GM12878 (cell line): Measurements from ENCODE around the gene PCDHA7. TPM values are rescaled to one million over a fixed set of nuclear protein-coding genes. Genes with fewer than 3 reads are reported as not detected.
"Not testable (repeated sequence)": the region's sequence is repeated elsewhere in the genome, so short reads cannot be mapped to it uniquely, and the experiment has no call there.

Experiments used
- ATAC-seq: fragments of 200-7000 bp; cut with Tn5 transposase; 3 replicates; pipeline ENCODE4 v1.9.1; 2020; ENCODE audit warnings: mild to moderate bottlenecking, moderate library complexity
- BruUV-seq: library from RNA; stranded (reverse); fragments of 400-500 nt; replicated peaks from 2 replicates; lab custom pipeline; 2021; lab: Mats Ljungman, UMichigan
- CTCF ChIA-PET: fragments of 300-600 bp; sonication (Branson Sonifier 250); formaldehyde crosslinking; extraction: SDS; loops from one replicate; lab custom pipeline; 2021; ENCODE audit warnings: inconsistent platforms; lab: Yijun Ruan, JAX
- POLR2A ChIA-PET: fragments of 350-600 bp; formaldehyde crosslinking; extraction: SDS; loops from one replicate; lab custom pipeline; 2021; ENCODE audit warnings: inconsistent platforms; lab: Charles Lee
- RAD21 ChIA-PET: fragments of 300-600 bp; sonication (Branson Sonifier 250); formaldehyde crosslinking; loops from one replicate; lab custom pipeline; 2023; ENCODE audit warnings: antibody characterized with exemption; ENCODE audit not compliant: unreplicated experiment; lab: Charles Lee
- SMC1A ChIA-PET: fragments of 300-600 bp; sonication (Branson Sonifier 250); formaldehyde crosslinking; loops from one replicate; lab custom pipeline; 2023; ENCODE audit not compliant: unreplicated experiment, uncharacterized antibody; lab: Charles Lee
- DNase-seq: peaks from one replicate; pipeline ENCODE4 v3.0.0-alpha.2; 2011; ENCODE audit warnings: low read depth, low spot score
- FAIRE-seq: peaks from 3 replicates; lab custom pipeline; 2011; peaks lifted over from hg19 to GRCh38; lab: Jason Lieb, UNC
- H2AFZ ChIP-seq: 2 replicates; pipeline ENCODE4 v1.6.0; 2011; ENCODE audit warnings: low read depth, low read length, control low read depth; ENCODE audit not compliant: control insufficient read depth
- H3K27ac ChIP-seq: 2 replicates; pipeline ENCODE4 v1.5.1; 2011; ENCODE audit warnings: control low read depth; ENCODE audit not compliant: control insufficient read depth, insufficient read depth
- H3K27me3 ChIP-seq, 2 experiments: replicated peaks in 1 of 2; 2 replicates each; pipeline versions ENCODE4 v1.6.0 to v1.6.1; 2011; ENCODE audit warnings: low read length in 1 of 2; ENCODE audit not compliant: control insufficient read depth in 2 of 2, insufficient read depth in 2 of 2
- H3K36me3 ChIP-seq, 2 experiments: 2 replicates each; pipeline ENCODE4 v1.5.1; 2011; ENCODE audit warnings: low read length in 1 of 2; ENCODE audit not compliant: control insufficient read depth in 2 of 2, insufficient read depth in 2 of 2
- H3K4me1 ChIP-seq: 2 replicates; pipeline ENCODE4 v1.6.1; 2011; ENCODE audit warnings: mild to moderate bottlenecking, low read length, moderate library complexity, mixed read lengths; ENCODE audit not compliant: control insufficient read depth, insufficient read depth
- H3K4me2 ChIP-seq: 2 replicates; pipeline ENCODE4 v1.6.0; 2011; ENCODE audit warnings: control low read depth; ENCODE audit not compliant: control insufficient read depth, insufficient read depth
- H3K4me3 ChIP-seq: fragments of 200-600 bp; sonication (generic); 2 replicates; pipeline ENCODE4 v1.5.1; 2016
- H3K79me2 ChIP-seq: 2 replicates; pipeline ENCODE4 v1.6.0; 2011; ENCODE audit warnings: low read length; ENCODE audit not compliant: control insufficient read depth, insufficient read depth
- H3K9ac ChIP-seq: 2 replicates; pipeline ENCODE4 v1.8.0; 2011; ENCODE audit warnings: low read length, control low read depth, mixed read lengths; ENCODE audit not compliant: control insufficient read depth, insufficient read depth
- H3K9me3 ChIP-seq: replicated peaks from 3 replicates; pipeline ENCODE4 v1.5.1; 2011; ENCODE audit warnings: mild to moderate bottlenecking, low read length; ENCODE audit not compliant: control insufficient read depth, insufficient read depth
- H4K20me1 ChIP-seq: 2 replicates; pipeline ENCODE4 v1.6.0; 2011; ENCODE audit not compliant: control insufficient read depth, insufficient read depth
- ATF7 ChIP-seq: fragments of 450-650 bp; IDR thresholded peaks from 2 replicates; pipeline ENCODE4 v1.6.1; 2016; ENCODE audit warnings: low read depth, mild to moderate bottlenecking
- CREB1 ChIP-seq: IDR thresholded peaks from 2 replicates; pipeline ENCODE4 v1.6.1; 2012; ENCODE audit warnings: low read depth, mild to moderate bottlenecking, inconsistent platforms
- ESRRA ChIP-seq: IDR thresholded peaks from 2 replicates; pipeline ENCODE4 v1.6.1; 2012; ENCODE audit warnings: mild to moderate bottlenecking, low read length, improper control_type of control experiment
- GATAD2B ChIP-seq: fragments of 450-650 bp; conservative IDR thresholded peaks from 2 replicates; pipeline ENCODE4 v1.6.1; 2017; ENCODE audit warnings: low read depth, mild to moderate bottlenecking, moderate library complexity
- MXI1 ChIP-seq: fragments of 150-350 bp; IDR thresholded peaks from 2 replicates; pipeline ENCODE4 v1.6.1; 2011; ENCODE audit warnings: low read depth, mild to moderate bottlenecking, inconsistent platforms, low read length, improper control_type of control experiment
- NR2C1 ChIP-seq: fragments of 450-650 bp; IDR thresholded peaks from 2 replicates; pipeline ENCODE4 v1.6.1; 2017; ENCODE audit warnings: antibody characterized with exemption, mild to moderate bottlenecking, moderate library complexity
- RFX5 ChIP-seq: IDR thresholded peaks from 2 replicates; pipeline ENCODE4 v1.6.1; 2011; ENCODE audit warnings: low read depth, low read length, improper control_type of control experiment
- SMC3 ChIP-seq: IDR thresholded peaks from 2 replicates; pipeline ENCODE4 v1.6.1; 2011; ENCODE audit warnings: low read length, improper control_type of control experiment, borderline replicate concordance
- SREBF1 ChIP-seq: IDR thresholded peaks from 2 replicates; pipeline ENCODE4 v1.6.1; 2012; ENCODE audit warnings: mild to moderate bottlenecking, low read length
- YY1 ChIP-seq: IDR thresholded peaks from 2 replicates; pipeline ENCODE4 v1.6.1; 2011; ENCODE audit warnings: low read depth, mild to moderate bottlenecking, low read length
- WGBS: methylation state at CpG from one replicate; pipeline ENCODE4 v1.1.6; 2016; ENCODE audit warnings: low lambda C conversion rate; ENCODE audit not compliant: insufficient replicate concordance, insufficient coverage; ENCODE audit errors: missing lambda C conversion rate; 5-methylcytosine and 5-hydroxymethylcytosine counted together
- in situ Hi-C: fragments of 300-500 bp; cut with MboI; formaldehyde crosslinking; loops from 9 replicates; pipeline ENCODE4 v1.14.3; 2018; ENCODE audit warnings: mixed read lengths
- intact Hi-C: fragments of 100-400 bp; cut with micrococcal nuclease; formaldehyde crosslinking; loops from one replicate; pipeline ENCODE4 v1.14.2; 2022; ENCODE audit not compliant: unreplicated experiment
- polyA plus RNA-seq, 11 experiments: library from polyadenylated mRNA; depleted of rRNA in 4 of 11; unstranded in 6 of 11; stranded (reverse) in 5 of 11; fragments of >200 nt; fragmentation: Nextera tagmentation in 4 of 11; fragmentation: Illumina TruSeq in 1 of 11; extraction: Ambion mirVana in 4 of 11; extraction: Trizol in 1 of 11; gene quantifications; 1 replicate in 1 of 11; 2 replicates in 10 of 11; pipeline versions ENCODE4 v1.2.1 to v1.2.3, GENCODE V29; 2011 to 2016; ENCODE audit warnings: inconsistent platforms in 2 of 11, missing spikeins in 2 of 11, low read depth in 1 of 11
- total RNA-seq, 4 experiments: library from RNA; depleted of rRNA in 3 of 4; stranded (reverse); fragments of >200 nt in 3 of 4; fragmentation: Illumina TruSeq in 1 of 4; extraction: Trizol in 1 of 4; gene quantifications; 2 replicates each; pipeline versions ENCODE4 v1.2.1 to v1.2.3, GENCODE V29; 2013 to 2021
- TF ChIP-seq, protein P1 (sequence below): fragments of 450-650 bp; IDR thresholded peaks from 2 replicates; pipeline ENCODE4 v1.6.1; 2016; ENCODE audit warnings: mild to moderate bottlenecking, moderate library complexity, borderline replicate concordance

Gene PCDHA7
- total and polyA plus RNA-seq, 10 of the 15 experiments (the other 5 are each of a cell fraction or from before 2014, with no cell fraction given): 0.05 to 0.06 TPM; not detected in 8

DNA sequence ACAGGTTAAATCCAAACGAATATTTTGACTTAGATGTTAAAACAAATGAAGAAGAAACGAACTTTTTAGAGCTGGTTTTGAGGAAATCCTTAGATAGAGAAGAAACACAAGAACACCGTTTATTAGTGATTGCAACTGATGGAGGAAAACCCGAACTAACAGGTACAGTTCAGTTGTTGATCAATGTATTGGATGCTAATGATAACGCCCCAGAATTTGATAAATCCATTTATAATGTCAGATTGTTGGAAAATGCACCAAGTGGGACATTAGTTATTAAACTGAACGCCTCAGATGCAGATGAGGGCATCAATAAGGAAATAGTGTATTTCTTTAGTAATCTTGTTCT, 11.8 kb upstream of the PCDHA7 start:
- 31% methylated on average over 6 of the region's 6 CpGs for WGBS
- no peaks in the 10 kb centered on the region; the same call in 2 of the 3 replicates for H3K9me3 ChIP-seq
- SMC1A ChIA-PET: no interaction called here
- TF ChIP-seq ATF7 (no peak), SREBF1 (no peak), ESRRA (no peak), RFX5 (no peak), GATAD2B (no peak), YY1 (no peak), SMC3 (no peak), CREB1 (no peak), NR2C1 (no peak), MXI1 (no peak)
- TF ChIP-seq, protein P1, sequence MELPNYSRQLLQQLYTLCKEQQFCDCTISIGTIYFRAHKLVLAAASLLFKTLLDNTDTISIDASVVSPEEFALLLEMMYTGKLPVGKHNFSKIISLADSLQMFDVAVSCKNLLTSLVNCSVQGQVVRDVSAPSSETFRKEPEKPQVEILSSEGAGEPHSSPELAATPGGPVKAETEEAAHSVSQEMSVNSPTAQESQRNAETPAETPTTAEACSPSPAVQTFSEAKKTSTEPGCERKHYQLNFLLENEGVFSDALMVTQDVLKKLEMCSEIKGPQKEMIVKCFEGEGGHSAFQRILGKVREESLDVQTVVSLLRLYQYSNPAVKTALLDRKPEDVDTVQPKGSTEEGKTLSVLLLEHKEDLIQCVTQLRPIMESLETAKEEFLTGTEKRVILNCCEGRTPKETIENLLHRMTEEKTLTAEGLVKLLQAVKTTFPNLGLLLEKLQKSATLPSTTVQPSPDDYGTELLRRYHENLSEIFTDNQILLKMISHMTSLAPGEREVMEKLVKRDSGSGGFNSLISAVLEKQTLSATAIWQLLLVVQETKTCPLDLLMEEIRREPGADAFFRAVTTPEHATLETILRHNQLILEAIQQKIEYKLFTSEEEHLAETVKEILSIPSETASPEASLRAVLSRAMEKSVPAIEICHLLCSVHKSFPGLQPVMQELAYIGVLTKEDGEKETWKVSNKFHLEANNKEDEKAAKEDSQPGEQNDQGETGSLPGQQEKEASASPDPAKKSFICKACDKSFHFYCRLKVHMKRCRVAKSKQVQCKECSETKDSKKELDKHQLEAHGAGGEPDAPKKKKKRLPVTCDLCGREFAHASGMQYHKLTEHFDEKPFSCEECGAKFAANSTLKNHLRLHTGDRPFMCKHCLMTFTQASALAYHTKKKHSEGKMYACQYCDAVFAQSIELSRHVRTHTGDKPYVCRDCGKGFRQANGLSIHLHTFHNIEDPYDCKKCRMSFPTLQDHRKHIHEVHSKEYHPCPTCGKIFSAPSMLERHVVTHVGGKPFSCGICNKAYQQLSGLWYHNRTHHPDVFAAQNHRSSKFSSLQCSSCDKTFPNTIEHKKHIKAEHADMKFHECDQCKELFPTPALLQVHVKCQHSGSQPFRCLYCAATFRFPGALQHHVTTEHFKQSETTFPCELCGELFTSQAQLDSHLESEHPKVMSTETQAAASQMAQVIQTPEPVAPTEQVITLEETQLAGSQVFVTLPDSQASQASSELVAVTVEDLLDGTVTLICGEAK: no peak
- TF ChIP-seq, all 136 proteins: peak for 0
- no peak overlapping the region for H2AFZ ChIP-seq
- CTCF ChIA-PET: interaction anchor here (0.7 to 2.0 kb wide), 3 partner anchors 9 to 23 kb away, joined by 3 to 5 read pairs (median 3); no protein-coding TSS in a partner anchor
- BruUV-seq: no TSS peak
- ATAC-seq (no peak), FAIRE-seq (no peak), DNase-seq (no peak)
- in situ Hi-C loops: loop anchor here (25.0 kb wide), 1 partner anchor 740 kb away; no protein-coding TSS in a partner anchor
- no peaks in the 10 kb centered on the region for H3K36me3 ChIP-seq
- RAD21 ChIA-PET: no interaction called here
- no peaks in the 10 kb centered on the region for H3K79me2 ChIP-seq
- no peak overlapping the region for H3K27ac ChIP-seq
- no peaks in the 10 kb centered on the region for H3K27me3 ChIP-seq
- H3K4me1 ChIP-seq: no peaks in the 10 kb centered on the region
- H3K4me2 ChIP-seq: no peak overlapping the region
- H3K4me3 ChIP-seq: no peak overlapping the region
- H4K20me1 ChIP-seq: no peaks in the 10 kb centered on the region
- POLR2A ChIA-PET: no interaction called here
- no peak overlapping the region for H3K9ac ChIP-seq
- intact Hi-C loops: no loop called here

DNA sequence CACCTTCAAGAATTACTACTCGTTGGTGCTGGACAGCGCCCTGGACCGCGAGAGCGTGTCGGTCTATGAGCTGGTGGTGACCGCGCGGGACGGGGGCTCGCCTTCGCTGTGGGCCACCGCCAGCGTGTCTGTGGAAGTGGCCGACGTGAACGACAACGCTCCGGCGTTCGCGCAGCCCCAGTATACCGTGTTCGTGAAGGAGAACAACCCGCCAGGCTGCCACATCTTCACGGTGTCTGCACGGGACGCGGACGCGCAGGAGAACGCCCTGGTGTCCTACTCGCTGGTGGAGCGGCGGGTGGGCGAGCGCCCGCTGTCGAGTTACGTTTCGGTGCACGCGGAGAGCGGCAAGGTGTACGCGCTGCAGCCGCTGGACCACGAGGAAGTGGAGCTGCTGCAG, 11.1 kb upstream of the PCDHA7 start:
- DNase-seq, H3K36me3 ChIP-seq, H3K4me3 ChIP-seq, RAD21 ChIA-PET, SMC1A ChIA-PET, H3K9me3 ChIP-seq, H2AFZ ChIP-seq, POLR2A ChIA-PET, H3K27ac ChIP-seq, intact Hi-C loops, H3K79me2 ChIP-seq, FAIRE-seq, BruUV-seq, H3K4me2 ChIP-seq, H3K9ac ChIP-seq, H3K27me3 ChIP-seq, H3K4me1 ChIP-seq, ATAC-seq, H4K20me1 ChIP-seq: not testable (repeated sequence)
- in situ Hi-C loops: loop anchor here (25.0 kb wide), 1 partner anchor 739 kb away; no protein-coding TSS in a partner anchor
- CTCF ChIA-PET: interaction anchor here (1.5 to 2.0 kb wide), 2 partner anchors 17 to 23 kb away, joined by 3 to 5 read pairs; no protein-coding TSS in a partner anchor
- 81% methylated on average over 43 of the region's 48 CpGs for WGBS
